Mesendoderm (in vitro differentiated cells): Measurements from ENCODE around the gene KIF6.

Source experiments
- DNase-seq: peaks from one replicate; pipeline ENCODE4 v3.0.0; 2013
- H2AK5ac ChIP-seq: 2 replicates; pipeline ENCODE4 v1.6.1; 2013; ENCODE audit warnings: low read length, inconsistent platforms
- H2BK120ac ChIP-seq: 2 replicates; pipeline ENCODE4 v1.6.1; 2013; ENCODE audit warnings: low read depth, mild to moderate bottlenecking, low read length, moderate library complexity, mixed read lengths
- H2BK15ac ChIP-seq: replicated peaks from 2 replicates; pipeline ENCODE4 v1.6.1; 2013; ENCODE audit warnings: low read depth, mild to moderate bottlenecking, moderate library complexity
- H2BK5ac ChIP-seq: 2 replicates; pipeline ENCODE4 v1.6.1; 2013; ENCODE audit warnings: low read length, inconsistent platforms
- H3K18ac ChIP-seq: 2 replicates; pipeline ENCODE4 v1.6.1; 2013; ENCODE audit warnings: mild to moderate bottlenecking, low read length, mixed read lengths
- H3K23ac ChIP-seq: one replicate; pipeline ENCODE4 v1.6.1; 2013; ENCODE audit warnings: low read length
- H3K27ac ChIP-seq: 2 replicates; pipeline ENCODE4 v1.5.1; 2013; ENCODE audit warnings: low read depth, mild to moderate bottlenecking, inconsistent platforms, low read length, moderate library complexity
- H3K27me3 ChIP-seq: 2 replicates; pipeline ENCODE4 v1.6.1; 2013; ENCODE audit warnings: low read length, control low read depth, mild to moderate bottlenecking, inconsistent platforms; ENCODE audit not compliant: insufficient read depth, poor library complexity
- H3K36me3 ChIP-seq: 2 replicates; pipeline ENCODE4 v1.6.1; 2013; ENCODE audit warnings: low read length, inconsistent platforms; ENCODE audit not compliant: control insufficient read depth, insufficient read depth
- H3K4ac ChIP-seq: one replicate; pipeline ENCODE4 v1.6.1; 2013; ENCODE audit warnings: low read depth, mild to moderate bottlenecking, low read length, moderate library complexity
- H3K4me1 ChIP-seq: 2 replicates; pipeline ENCODE4 v1.6.1; 2013; ENCODE audit warnings: low read depth, low read length, inconsistent platforms; ENCODE audit not compliant: control insufficient read depth
- H3K4me2 ChIP-seq: 2 replicates; pipeline ENCODE4 v1.6.1; 2013; ENCODE audit warnings: low read length
- H3K4me3 ChIP-seq: 2 replicates; pipeline ENCODE4 v1.5.1; 2013; ENCODE audit warnings: mild to moderate bottlenecking, low read length
- H3K56ac ChIP-seq: one replicate; pipeline ENCODE4 v1.6.1; 2013; ENCODE audit warnings: low read length
- H3K79me1 ChIP-seq: 2 replicates; pipeline ENCODE4 v1.6.1; 2013; ENCODE audit warnings: low read length, inconsistent platforms
- H3K79me2 ChIP-seq: 2 replicates; pipeline ENCODE4 v1.6.1; 2013; ENCODE audit warnings: mild to moderate bottlenecking, low read length; ENCODE audit not compliant: control insufficient read depth, insufficient read depth
- H3K9ac ChIP-seq: 2 replicates; pipeline ENCODE4 v1.6.1; 2013; ENCODE audit warnings: low read length, inconsistent platforms
- H4K5ac ChIP-seq: one replicate; pipeline ENCODE4 v1.6.1; 2013; ENCODE audit warnings: low read length
- H4K8ac ChIP-seq: one replicate; pipeline ENCODE4 v1.6.1; 2013; ENCODE audit warnings: low read depth, mild to moderate bottlenecking, control low read depth, low read length, moderate library complexity
- WGBS: extraction: QIAGEN DNeasy Blood & Tissue Kit; methylation state at CpG from one replicate; pipeline ENCODE4 v1.1.7; 2013; ENCODE audit warnings: low lambda C conversion rate, missing lambda C conversion rate; ENCODE audit not compliant: insufficient coverage; ENCODE audit errors: extremely low coverage; 5-methylcytosine and 5-hydroxymethylcytosine counted together

Gene KIF6

GRCh38 chr6:39561536-39562266 is 163.5 kb downstream of the KIF6 start:
- H3K36me3 ChIP-seq: no peaks in the 10 kb centered on the region
- H3K9ac ChIP-seq: no peak overlapping the region
- no peak overlapping the region for H3K18ac ChIP-seq
- no CpG with 5 or more reads among the region's 5 CpGs for WGBS
- H3K27ac ChIP-seq: no peak overlapping the region
- H4K8ac ChIP-seq: no peak overlapping the region
- H3K23ac ChIP-seq: no peak overlapping the region
- H3K79me2 ChIP-seq: no peaks in the 10 kb centered on the region
- H3K4me2 ChIP-seq: no peak overlapping the region
- DNase-seq: no peak
- H4K5ac ChIP-seq: no peak overlapping the region
- H2BK15ac ChIP-seq: no peak overlapping the region
- no peak overlapping the region for H3K4ac ChIP-seq
- no peak overlapping the region for H2BK5ac ChIP-seq
- H3K4me1 ChIP-seq: no peaks in the 10 kb centered on the region
- H2BK120ac ChIP-seq: no peak overlapping the region
- H3K27me3 ChIP-seq: no peaks in the 10 kb centered on the region
- no peaks in the 10 kb centered on the region for H3K79me1 ChIP-seq
- H3K56ac ChIP-seq: no peak overlapping the region
- no peak overlapping the region for H3K4me3 ChIP-seq
- no peak overlapping the region for H2AK5ac ChIP-seq

GRCh38 chr6:39560915-39561314 is 164.3 kb downstream of the KIF6 start:
- H3K18ac ChIP-seq: no peak overlapping the region
- no peaks in the 10 kb centered on the region for H3K27me3 ChIP-seq

GRCh38 chr6:39558591-39559190 is 166.5 kb downstream of the KIF6 start:
- Histone ChIP-seq H2BK15ac (no peak overlapping the region), H3K4ac (no peak overlapping the region), H3K4me2 (no peak overlapping the region), H2AK5ac (no peak overlapping the region), H4K5ac (no peak overlapping the region), H3K23ac (no peak overlapping the region), H3K79me2 (no peaks in the 10 kb centered on the region), H2BK5ac (no peak overlapping the region), H3K4me3 (no peak overlapping the region), H2BK120ac (no peak overlapping the region), H3K9ac (no peak overlapping the region), H3K36me3 (no peaks in the 10 kb centered on the region), H3K56ac (no peak overlapping the region), H3K79me1 (no peaks in the 10 kb centered on the region), H3K27ac (no peak overlapping the region), H3K4me1 (no peaks in the 10 kb centered on the region), H3K18ac (no peak overlapping the region), H4K8ac (no peak overlapping the region), H3K27me3 (no peaks in the 10 kb centered on the region)
- DNase-seq: no peak

More at GRCh38 chr6:39560915-39561314, 164.3 kb downstream of the KIF6 start:
- Histone ChIP-seq H3K56ac (no peak overlapping the region), H3K23ac (no peak overlapping the region), H3K9ac (no peak overlapping the region), H3K27ac (no peak overlapping the region), H2BK15ac (no peak overlapping the region), H3K4me3 (no peak overlapping the region), H3K4me2 (no peak overlapping the region), H4K5ac (no peak overlapping the region), H4K8ac (no peak overlapping the region), H2BK120ac (no peak overlapping the region), H3K79me2 (no peaks in the 10 kb centered on the region), H3K4me1 (no peaks in the 10 kb centered on the region), H3K36me3 (no peaks in the 10 kb centered on the region), H2BK5ac (no peak overlapping the region), H3K4ac (no peak overlapping the region), H2AK5ac (no peak overlapping the region), H3K79me1 (no peaks in the 10 kb centered on the region)
- no peak for DNase-seq

- no peaks in the 10 kb centered on the region for H3K27me3 ChIP-seq
- WGBS: no CpG with 5 or more reads among the region's 1 CpG
- H3K56ac ChIP-seq: no peak overlapping the region
- no peak overlapping the region for H3K27ac ChIP-seq
- no peak overlapping the region for H2BK15ac ChIP-seq
- no peak overlapping the region for H3K4ac ChIP-seq
- no peak overlapping the region for H4K8ac ChIP-seq
- no peak for DNase-seq
- no peak overlapping the region for H2BK5ac ChIP-seq
- no peak overlapping the region for H2AK5ac ChIP-seq
- no peak overlapping the region for H3K23ac ChIP-seq
- H3K79me2 ChIP-seq: no peaks in the 10 kb centered on the region
- no peak overlapping the region for H3K9ac ChIP-seq
- H3K4me2 ChIP-seq: no peak overlapping the region
- no peaks in the 10 kb centered on the region for H3K79me1 ChIP-seq
- H4K5ac ChIP-seq: no peak overlapping the region
- H3K18ac ChIP-seq: no peak overlapping the region
- H3K36me3 ChIP-seq: no peaks in the 10 kb centered on the region
- H2BK120ac ChIP-seq: no peak overlapping the region
- no peaks in the 10 kb centered on the region for H3K4me1 ChIP-seq
- no peak overlapping the region for H3K4me3 ChIP-seq
Measured at GRCh38 chr6:39558079-39558478, 167.1 kb downstream of the KIF6 start.

- H2AK5ac ChIP-seq: no peak overlapping the region
- no peak overlapping the region for H3K23ac ChIP-seq
- no peaks in the 10 kb centered on the region for H3K27me3 ChIP-seq
- no peak overlapping the region for H3K4me2 ChIP-seq
- H3K56ac ChIP-seq: no peak overlapping the region
- no peak overlapping the region for H2BK15ac ChIP-seq
- no peaks in the 10 kb centered on the region for H3K79me2 ChIP-seq
- no peaks in the 10 kb centered on the region for H3K79me1 ChIP-seq
- H3K27ac ChIP-seq: no peak overlapping the region
- no peak for DNase-seq
- H4K8ac ChIP-seq: no peak overlapping the region
- H3K4ac ChIP-seq: no peak overlapping the region
- H2BK5ac ChIP-seq: no peak overlapping the region
- H3K18ac ChIP-seq: no peak overlapping the region
- H3K9ac ChIP-seq: no peak overlapping the region
- H3K4me3 ChIP-seq: no peak overlapping the region
- no CpG with 5 or more reads among the region's 3 CpGs for WGBS
- no peaks in the 10 kb centered on the region for H3K4me1 ChIP-seq
- H3K36me3 ChIP-seq: no peaks in the 10 kb centered on the region
- H2BK120ac ChIP-seq: no peak overlapping the region
- no peak overlapping the region for H4K5ac ChIP-seq
Measured at GRCh38 chr6:39555136-39555535, 170.1 kb downstream of the KIF6 start.
